Myocyte (in vitro differentiated cells): Measurements from ENCODE around the gene CPSF4. TPM values are rescaled to one million over a fixed set of nuclear protein-coding genes. Genes with fewer than 3 reads are reported as not detected.

Experiments used
- DNase-seq: peaks from one replicate; pipeline ENCODE4 v3.0.0-alpha.2; 2012; ENCODE audit warnings: low read depth
- polyA plus RNA-seq: library from polyadenylated mRNA; unstranded; fragments of >200 nt; gene quantifications from one replicate; pipeline ENCODE4 v1.2.1, GENCODE V29; 2012; ENCODE audit warnings: missing spikeins
- total RNA-seq: library from RNA; depleted of rRNA; stranded (reverse); fragments of >200 nt; gene quantifications from 2 replicates; pipeline ENCODE4 v1.2.3, GENCODE V29; 2014

Gene CPSF4
- total RNA-seq = 83.1 and 103 TPM in 2 replicates
- 137 TPM for polyA plus RNA-seq

DNA sequence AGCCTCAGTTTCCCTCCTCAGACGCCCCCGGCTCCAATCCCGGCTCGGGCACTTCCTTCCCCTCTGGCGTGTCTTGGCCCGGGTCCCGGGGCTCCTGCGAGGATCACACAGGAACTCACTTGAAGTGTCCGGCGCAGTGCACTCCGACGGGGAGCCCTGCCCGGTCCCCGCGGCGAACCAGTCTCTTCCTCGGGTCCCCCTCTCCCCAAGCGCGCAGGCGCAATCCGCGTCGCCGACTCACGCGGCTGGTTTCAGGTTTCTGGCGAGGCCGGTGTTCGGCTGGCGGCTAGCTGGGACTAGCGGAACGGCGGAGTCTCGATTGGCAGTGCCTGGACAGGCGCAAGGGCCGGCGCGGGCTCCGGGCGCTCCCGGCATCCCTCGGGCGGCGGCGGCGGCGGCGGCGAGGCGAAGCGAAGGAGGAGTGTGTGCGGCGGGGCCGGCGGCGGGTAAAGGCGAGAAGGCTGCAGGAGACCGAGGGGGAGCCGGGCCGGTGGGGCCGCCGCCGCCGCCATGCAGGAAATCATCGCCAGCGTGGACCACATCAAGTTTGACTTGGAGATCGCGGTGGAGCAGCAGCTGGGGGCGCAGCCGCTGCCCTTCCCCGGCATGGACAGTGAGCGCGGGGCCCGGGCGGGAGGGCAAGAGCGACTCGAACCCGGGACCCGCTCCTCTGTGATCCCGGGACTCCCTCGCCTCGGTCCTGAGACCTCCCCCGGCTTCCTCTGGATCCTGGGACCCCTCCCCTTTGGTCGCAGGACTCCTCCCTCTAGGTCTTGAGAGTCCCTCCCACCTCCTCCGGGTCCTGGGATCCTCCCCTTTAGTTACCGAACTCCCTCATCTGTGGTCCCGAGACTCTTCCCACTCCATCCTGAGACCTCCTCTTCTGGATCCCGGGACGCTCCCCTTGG, at the start of gene CPSF4, which contains the start of gene PTCD1:
Gene CPSF4, plus strand, starts transcription at position 371 of the 908 bp plus-strand sequence. Its CDS starts 140 bp downstream, at position 511.
Gene PTCD1, minus strand, starts transcription at position 226 of the 908 bp plus-strand sequence. CDS start 3,556 bp downstream, outside the sequence.
- DNase-seq = peak; percentile 99

DNA sequence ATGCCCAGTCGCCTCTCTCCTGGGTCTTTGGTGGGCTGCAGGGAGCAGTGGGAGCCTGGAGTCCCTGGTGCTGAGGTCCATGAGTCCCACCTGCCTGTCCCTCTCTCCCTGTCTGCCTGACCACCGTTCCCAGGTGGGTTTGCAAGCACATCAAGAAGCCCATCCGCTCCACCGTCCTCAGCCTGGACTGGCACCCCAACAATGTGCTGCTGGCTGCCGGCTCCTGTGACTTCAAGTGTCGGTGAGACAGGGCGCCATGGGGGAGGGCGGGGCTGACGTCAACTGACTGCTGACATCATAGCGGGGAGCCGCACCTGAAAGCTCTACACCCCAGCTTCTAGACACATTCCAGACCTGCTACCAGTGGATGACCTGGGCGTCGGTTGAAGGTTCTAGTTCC, 49.0 kb upstream of the CPSF4 start:
- DNase-seq = no peak

DNA sequence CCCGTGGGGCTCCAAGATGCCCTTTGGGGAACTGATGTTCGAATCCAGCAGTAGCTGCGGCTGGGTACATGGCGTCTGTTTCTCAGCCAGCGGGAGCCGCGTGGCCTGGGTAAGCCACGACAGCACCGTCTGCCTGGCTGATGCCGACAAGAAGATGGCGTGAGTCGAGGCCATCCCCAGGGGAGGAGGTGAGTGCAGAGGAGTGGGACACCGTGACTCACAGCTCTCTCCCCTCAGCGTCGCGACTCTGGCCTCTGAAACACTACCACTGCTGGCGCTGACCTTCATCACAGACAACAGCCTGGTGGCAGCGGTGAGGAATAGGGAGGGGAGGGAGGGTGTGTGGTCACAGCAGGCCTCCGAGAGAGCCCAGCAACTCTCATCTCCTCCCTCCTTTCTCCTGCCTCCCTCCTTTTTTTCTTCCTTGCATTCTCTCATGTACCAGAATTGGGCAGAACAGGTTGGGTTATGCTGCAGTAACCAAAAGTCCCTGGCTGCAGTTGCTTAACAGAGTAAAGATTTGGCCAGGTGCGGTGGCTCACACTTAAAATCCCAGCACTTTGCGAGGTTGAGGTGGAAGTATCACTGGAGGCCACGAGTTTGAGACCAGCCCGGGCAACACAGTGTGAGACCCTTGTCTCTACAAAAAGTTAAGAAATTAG, 47.7 kb upstream of the CPSF4 start:
- no peak for DNase-seq

DNA sequence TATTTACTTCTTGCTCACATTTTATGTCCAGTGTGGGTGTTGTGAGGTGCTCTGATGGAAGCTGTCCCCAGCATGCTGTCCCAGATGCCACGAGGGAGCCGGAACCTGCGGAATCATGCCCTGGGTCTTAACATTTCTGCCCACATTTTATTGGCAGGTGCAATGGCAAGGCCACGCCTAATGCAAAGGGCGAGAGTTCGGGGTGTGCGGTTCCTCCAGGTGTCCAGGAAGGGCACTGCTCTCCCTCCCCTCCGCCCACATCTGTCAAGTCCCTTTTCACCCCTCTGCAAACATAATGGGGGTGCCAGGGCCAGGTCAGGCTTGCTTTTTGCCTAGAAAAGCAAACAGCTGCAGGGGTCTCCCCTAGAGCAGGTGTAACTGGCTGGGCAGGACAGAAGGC, 46.7 kb upstream of the CPSF4 start:
- DNase-seq = no peak

DNA sequence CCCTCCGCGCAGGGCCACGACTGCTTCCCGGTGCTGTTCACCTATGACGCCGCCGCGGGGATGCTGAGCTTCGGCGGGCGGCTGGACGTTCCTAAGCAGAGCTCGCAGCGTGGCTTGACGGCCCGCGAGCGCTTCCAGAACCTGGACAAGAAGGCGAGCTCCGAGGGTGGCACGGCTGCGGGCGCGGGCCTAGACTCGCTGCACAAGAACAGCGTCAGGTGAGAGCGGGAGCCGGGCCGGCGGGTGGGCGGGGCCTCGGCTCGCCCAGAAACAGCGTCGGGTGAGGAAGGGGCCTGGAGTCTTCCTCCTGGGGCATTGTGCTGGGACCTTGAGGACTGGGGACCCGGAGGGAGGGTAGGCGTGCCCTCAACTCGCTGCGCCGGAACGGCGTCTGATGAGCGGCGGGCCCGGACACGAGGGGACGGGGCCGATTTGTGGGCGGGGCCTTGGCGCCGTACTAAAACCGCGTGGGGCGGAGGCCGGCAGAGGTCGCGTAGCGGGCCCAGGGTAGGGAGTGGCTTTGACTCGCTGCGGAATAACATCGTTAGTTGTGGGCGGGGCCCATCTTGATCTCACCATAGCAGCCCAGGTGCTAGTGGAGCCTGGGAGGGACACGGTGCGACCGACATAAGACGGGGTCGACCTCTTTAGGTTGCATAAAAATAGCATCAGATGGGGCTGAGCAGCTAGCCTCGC, 45.9 kb upstream of the CPSF4 start:
- DNase-seq = no peak

DNA sequence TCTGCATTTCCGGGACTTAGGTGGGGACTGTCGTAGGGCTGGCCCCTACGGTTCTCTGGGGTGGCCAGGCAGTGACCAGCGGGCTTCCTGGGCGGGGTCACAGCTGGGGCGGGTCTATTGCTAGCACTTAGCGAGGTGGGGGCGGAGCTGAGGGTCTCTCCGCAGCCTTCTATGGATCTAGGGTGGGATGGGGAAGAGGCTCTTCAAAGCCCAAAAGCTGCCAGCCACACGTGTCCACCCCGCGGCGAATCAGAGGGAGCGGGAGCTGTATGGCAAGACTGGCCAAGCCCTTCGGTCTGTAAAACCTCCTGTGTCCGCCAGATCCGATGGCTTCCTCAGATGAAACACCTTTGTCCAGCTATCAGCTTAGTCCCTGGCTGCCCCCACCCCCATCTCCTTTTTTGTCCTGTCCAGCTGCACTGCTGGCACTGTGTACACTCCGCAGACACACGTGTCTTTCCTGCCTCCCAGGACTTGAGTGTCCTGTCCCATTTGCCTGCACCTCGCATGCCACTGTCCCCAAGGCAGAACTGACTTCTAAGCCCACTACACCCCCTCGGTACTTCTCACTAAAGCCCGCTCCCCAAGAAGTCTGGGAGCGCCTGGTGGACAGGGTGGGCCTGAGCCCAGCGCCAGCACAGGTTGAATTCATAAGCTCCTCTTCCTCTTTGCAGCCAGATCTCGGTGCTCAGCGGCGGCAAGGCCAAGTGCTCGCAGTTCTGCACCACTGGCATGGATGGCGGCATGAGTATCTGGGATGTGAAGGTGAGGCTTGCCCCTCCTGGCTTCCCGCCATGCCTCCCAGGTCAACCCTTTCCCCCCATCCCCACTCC, 45.2 kb upstream of the CPSF4 start:
- no peak for DNase-seq

DNA sequence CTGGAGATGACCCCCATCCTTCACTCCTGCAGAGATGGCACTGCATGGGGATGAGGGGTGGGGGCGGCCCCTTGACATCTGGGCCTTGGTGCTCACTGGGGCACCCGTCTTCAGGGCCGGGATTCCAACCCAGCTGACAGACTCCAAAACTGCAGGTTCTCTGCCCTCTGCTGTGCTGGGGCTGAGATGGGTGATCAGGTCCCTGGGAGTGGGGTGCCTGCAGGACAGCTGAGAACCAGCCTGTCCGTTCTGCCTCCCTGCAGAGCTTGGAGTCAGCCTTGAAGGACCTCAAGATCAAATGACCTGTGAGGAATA, 44.6 kb upstream of the CPSF4 start:
- DNase-seq = no peak

DNA sequence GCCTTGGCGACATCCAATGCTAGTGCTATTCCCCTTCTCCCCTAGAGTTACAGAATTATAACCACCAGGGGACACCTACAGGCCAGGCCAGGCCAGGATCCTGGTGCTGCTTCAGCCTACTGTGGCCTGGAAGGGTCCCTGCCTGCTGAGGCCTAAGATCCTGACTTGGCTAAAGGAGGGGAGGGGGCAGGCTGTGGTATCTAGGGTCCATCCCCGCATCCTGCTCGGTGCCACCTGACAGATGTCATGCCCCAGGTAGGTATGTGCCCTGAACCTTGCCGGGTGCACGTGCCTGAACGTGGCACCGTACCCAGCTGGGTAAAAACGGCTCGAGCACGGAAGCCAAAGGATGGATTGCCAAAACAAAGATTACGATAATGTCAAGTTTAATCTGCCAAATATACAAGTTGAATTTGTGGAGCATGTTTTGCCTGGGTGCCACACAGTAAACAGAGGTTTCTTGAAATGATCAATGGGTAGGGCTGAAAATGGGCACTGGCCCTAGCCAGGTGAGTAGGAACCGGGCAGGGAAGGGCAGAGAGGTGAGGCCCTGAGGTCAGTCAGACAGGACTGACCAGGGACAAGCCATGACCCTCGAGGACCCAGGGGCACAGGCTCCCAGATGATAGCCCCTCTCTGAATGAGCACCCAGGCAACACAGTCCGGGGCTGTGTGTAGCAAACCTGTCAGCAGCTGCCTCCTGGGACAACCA, 43.0 kb upstream of the CPSF4 start:
- DNase-seq = no peak

DNA sequence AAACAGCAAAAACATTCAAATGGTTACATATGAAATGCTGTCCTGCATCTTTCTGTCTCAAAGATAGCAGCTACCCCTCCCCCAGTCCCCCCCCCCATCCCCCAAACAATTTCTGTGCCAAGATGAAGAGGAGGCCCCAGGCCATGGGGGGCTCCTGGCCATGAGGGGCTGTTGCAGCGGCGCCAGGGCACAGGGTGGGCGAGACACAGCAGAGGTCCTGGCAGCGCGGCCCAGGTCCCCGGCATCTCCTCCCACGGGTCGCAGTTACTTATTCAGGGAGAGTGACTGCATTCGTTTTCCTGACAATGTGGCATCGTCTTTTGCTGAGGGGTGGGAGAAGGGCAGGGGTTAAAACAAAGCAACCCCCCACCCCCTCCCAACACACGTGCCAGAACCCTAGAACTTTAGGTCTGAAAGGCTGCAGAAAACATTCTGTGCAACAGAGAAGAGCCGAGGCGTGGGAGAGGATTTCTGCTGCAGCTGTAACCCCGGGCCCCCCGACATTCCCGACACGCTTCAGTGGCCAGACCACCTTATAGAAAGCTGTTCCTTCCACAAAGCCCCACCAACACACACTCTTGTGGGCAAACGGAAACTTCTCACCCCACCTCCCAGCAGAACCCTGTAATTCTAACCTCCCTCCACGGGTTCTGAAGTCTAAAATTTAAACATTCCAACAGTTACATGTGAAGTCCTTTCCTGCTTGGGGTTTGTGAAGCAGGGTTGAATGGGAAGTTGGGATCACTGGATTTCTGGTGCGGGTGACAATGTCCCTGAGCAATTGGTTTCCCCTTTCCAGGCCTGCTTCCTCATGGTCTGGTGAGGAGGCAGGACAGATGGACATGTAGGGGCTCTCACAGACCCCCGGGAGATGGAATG, 42.1 kb upstream of the CPSF4 start:
- DNase-seq = no peak

DNA sequence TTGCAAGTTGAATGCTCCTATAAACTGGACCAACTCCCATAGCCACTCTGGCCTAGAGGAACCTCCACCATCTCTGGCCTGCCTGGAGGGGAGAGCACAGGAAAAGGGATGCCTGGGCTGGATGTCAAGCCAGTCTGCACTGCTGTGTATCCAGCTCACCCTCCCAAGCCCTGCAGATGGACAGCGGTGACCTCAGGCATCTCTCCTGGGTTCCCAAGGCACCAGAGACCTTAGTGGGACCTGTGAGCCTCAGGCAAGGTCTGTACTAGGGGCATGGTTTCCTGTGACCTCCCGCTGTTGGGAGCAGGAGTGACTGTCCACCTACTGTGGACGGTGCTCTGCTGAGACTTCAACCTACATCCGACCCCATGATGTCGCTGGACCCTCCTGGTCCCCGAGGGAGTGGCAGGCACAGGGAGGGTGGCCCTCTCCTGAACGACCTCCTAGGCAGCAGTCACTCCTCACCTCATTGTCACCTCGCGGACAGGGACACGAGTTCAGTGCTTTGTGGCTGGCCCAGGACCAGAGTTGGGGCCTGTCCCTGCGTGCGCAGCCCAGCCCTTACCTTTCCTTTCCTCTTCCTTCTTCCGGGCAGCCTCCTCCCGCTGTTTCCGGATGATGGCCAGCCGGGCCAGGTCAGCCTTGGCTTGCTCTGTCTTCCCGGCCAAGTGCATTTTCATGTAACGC, 41.3 kb upstream of the CPSF4 start:
- no peak for DNase-seq

DNA sequence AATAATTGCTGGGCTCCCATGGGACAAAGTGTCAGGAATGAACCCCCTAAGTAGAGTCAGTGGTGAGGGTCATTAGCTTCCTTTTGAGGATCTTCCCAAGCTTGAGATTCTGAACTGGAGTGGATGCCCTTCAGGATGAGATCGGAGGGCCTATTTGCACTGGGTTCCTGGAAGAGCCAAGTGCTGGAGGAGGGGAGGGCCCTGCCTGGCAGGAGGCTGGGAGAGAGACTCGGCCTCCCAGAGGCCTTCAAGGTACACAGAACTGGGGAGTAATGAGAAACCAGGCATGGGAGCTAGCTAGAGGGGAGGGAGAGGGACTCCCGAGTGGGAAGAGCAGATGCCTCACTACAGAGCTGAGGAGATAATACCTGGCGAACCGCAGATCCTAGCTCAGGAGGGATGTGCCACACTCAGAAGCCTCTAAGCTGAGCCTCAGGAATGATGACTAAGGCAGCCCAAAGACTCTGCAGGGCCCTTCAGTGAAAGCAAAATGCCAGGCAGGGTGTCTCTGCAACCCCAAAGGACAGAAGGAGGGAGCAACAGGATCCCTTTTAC, 39.8 kb upstream of the CPSF4 start:
- DNase-seq = no peak

DNA sequence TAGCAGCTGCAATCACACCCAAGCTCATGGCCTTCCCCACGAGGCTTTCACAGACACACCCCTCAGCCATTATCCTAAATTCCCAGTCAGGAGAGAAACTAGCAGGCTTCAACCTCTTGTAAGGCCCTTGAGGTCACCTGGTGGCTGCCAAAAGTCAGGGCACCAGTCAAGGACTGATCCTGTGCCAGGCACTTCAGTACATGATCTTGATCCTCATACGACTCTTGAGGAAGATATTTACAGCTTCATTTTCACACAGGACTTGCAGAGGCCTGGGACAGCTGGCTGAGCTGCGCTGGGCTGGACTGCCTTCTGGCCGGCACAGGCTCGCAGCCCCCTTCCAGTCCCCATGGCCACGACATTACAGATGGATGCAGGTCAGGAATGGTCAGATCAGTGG, 39.1 kb upstream of the CPSF4 start:
- peak; percentile 45 for DNase-seq

DNA sequence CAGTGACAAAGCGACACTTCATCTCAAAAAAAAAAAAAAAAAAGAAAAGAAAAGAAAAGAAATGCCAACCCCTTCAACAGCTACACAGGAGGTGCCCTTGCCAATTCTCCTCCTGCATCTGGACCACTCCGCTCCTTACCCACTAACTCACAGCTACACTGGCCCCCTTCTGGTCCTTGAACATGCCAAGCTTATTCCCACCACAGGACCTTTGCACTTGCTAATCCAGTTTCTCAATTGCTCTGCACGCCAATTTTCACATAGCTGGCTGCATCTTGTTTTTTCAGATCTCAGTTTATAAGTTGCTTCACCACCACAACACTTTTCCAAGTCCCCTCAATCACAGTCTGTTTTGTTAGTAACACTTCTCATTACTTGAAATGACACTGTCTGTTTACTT, 35.9 kb upstream of the CPSF4 start:
- no peak for DNase-seq

DNA sequence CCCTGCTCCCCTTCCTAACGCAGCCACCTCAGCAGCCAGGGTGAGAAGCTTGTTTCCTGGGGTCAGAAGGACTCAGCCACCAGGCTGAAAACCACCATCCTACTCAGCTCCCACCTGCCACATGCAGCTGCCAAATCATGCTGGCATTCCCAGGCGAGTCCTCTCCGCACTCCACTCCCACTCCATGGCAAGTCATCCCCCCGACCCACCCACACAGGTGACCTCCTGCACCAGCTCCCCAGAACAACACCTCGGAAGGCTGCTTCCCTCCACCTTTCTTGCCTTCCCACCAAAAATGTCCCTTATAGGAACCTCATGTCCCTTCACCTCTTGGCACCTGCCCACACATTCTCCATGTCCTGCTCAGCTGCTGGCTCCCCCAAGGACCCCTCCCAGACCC, 35.0 kb upstream of the CPSF4 start:
- DNase-seq = peak; percentile 24

DNA sequence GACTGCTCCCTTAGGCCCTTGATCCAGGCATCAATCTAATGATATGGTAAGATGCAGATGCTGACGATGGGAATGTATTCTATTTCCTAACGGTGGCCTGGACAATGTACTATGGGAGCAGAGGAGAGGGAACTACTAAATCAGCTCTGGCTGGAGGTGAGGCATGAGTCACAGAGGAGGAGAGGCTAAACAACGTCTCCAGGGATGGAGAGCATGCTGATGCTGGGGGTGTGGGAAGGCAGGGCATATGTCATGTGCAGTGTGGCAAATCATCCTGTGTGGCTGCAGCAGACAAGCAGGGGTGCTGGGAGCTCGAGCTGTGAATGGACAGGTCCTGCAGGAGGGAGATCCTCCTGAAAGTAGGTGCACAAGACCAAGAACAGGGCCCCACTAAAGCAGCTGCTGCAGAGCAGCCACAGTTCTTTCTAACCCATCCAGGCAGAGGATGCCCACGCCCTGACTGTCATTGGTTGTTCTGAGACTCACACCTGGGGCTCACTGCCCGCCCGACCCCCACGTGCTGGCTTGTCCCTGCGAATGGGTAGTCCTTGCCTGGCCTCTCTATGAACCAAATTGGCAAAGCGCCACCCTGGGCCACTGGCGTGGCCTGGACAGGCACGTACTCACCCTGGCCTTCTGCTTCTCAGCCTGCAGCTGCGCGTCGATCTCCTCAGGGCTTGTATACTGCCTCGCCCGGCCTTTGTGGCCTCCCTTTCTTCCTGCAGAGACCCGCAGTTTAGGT, 34.3 kb upstream of the CPSF4 start:
- peak; percentile 40 for DNase-seq

DNA sequence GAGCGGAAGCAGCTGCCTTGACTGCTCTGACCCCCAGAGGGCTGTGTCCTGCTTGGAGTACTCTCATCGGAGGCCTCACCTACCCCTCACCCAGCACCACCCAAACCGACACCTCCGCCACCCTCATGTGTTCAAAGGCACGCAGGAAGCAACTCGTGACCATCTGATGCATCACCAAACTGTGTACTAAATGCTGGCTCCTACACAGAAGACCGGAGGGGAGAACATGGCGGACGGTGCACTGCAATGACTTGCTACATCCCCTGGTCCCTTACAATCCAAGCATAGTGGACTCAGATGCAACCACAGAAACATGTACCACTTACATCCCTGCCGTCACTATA, 33.8 kb upstream of the CPSF4 start:
- DNase-seq = no peak

DNA sequence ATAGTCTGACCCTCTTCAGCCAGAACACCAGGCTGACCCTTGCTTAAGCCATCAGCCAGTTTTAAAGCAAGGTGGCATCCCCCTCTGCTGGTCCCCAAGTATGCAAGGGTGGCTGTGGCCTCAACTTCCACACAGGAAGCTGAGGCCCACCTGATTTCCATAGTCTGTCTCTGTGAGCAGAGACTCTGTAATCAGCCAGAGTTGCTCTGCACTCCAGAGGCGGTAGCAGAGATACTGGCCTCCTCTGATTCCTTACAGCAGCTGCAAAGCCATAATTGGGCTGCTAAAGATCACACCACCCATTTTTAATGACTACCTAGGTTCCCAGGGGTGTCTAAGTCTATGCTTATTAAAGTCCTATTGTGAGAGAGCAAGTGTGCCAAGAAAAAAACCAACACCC, 32.2 kb upstream of the CPSF4 start:
- peak; percentile 59 for DNase-seq

DNA sequence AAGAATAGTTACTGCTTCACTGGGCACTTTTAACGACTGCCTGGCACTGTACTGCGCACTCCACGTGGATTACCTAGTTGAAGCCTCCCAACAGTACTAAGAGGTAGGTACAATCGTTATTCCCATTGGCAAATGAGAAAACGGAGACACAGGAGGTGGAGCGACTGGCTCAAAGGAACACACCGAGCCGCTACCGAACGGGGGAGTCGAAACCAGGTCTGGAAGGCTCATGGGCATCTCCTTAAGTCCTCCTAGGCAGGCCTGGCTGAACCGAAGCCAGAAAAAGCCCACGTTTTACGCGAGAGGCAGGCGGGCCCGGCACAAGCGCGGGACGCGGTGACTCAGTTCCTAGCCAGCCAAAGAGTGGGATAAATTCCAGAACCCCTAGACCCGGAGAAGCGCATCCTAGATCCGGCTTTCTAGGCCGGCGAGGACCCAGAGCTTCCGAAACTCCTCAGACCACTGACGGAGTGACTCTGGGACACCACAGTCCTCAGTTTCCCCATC, 30.8 kb upstream of the CPSF4 start:
- DNase-seq = peak; percentile 79
